H9 (cell line): Measurements from ENCODE around the gene ENOX1. TPM values are rescaled to one million over a fixed set of nuclear protein-coding genes. Genes with fewer than 3 reads are reported as not detected.

Experiments
- DNase-seq: peaks from one replicate; pipeline ENCODE4 v3.0.0-alpha.2; 2017
- H2AFZ ChIP-seq: one replicate; pipeline ENCODE4 v1.6.1; 2013; ENCODE audit warnings: mild to moderate bottlenecking, low read length, control low read depth, moderate library complexity
- H2AK5ac ChIP-seq: 2 replicates; pipeline ENCODE4 v1.6.1; 2013; ENCODE audit warnings: low read length, control low read depth, mixed read lengths; ENCODE audit not compliant: insufficient read length
- H2BK120ac ChIP-seq: one replicate; pipeline ENCODE4 v1.6.1; 2013; ENCODE audit warnings: low read depth, mild to moderate bottlenecking, low read length, control low read depth, inconsistent platforms; ENCODE audit not compliant: poor library complexity, severe bottlenecking
- H2BK12ac ChIP-seq: 2 replicates; pipeline ENCODE4 v1.6.1; 2013; ENCODE audit warnings: low read length, control low read depth, mixed read lengths, low read depth; ENCODE audit not compliant: insufficient read length
- H2BK15ac ChIP-seq: 2 replicates; pipeline ENCODE4 v1.6.1; 2013; ENCODE audit warnings: low read depth, low read length, control low read depth
- H2BK20ac ChIP-seq: one replicate; pipeline ENCODE4 v1.6.1; 2013; ENCODE audit warnings: low read depth, mild to moderate bottlenecking, low read length, control low read depth, inconsistent platforms; ENCODE audit not compliant: poor library complexity, severe bottlenecking
- H2BK5ac ChIP-seq: 2 replicates; pipeline ENCODE4 v1.6.1; 2013; ENCODE audit warnings: low read length, control low read depth, mixed read lengths; ENCODE audit not compliant: insufficient read length
- H3K14ac ChIP-seq: 2 replicates; pipeline ENCODE4 v1.6.1; 2013; ENCODE audit warnings: low read length, control low read depth; ENCODE audit not compliant: insufficient read depth
- H3K18ac ChIP-seq: 2 replicates; pipeline ENCODE4 v1.6.1; 2013; ENCODE audit warnings: low read depth, mild to moderate bottlenecking, mixed read lengths, low read length, control low read depth; ENCODE audit not compliant: insufficient read length
- H3K23ac ChIP-seq: 2 replicates; pipeline ENCODE4 v1.6.1; 2013; ENCODE audit warnings: low read length, control low read depth, mixed read lengths, low read depth; ENCODE audit not compliant: insufficient read length
- H3K23me2 ChIP-seq: 2 replicates; pipeline ENCODE4 v1.6.1; 2013; ENCODE audit warnings: low read depth, mild to moderate bottlenecking, mixed read lengths, low read length, control low read depth; ENCODE audit not compliant: insufficient read length, poor library complexity, severe bottlenecking
- H3K27ac ChIP-seq: 2 replicates; pipeline ENCODE4 v1.5.1; 2013; ENCODE audit warnings: low read length, control low read depth, mixed read lengths, low read depth; ENCODE audit not compliant: insufficient read length
- H3K27me3 ChIP-seq: 2 replicates; pipeline ENCODE4 v1.6.1; 2013; ENCODE audit warnings: low read length, control low read depth, inconsistent platforms; ENCODE audit not compliant: insufficient read depth
- H3K4ac ChIP-seq: 2 replicates; pipeline ENCODE4 v1.6.1; 2013; ENCODE audit warnings: low read depth, mild to moderate bottlenecking, control low read depth, inconsistent platforms, low read length, moderate library complexity
- H3K4me1 ChIP-seq: 2 replicates; pipeline ENCODE4 v1.6.1; 2013; ENCODE audit warnings: low read length, control low read depth, inconsistent platforms; ENCODE audit not compliant: insufficient read depth
- H3K4me2 ChIP-seq: 2 replicates; pipeline ENCODE4 v1.6.1; 2013; ENCODE audit warnings: low read length, control low read depth, mixed read lengths; ENCODE audit not compliant: insufficient read length, insufficient read depth
- H3K56ac ChIP-seq: 2 replicates; pipeline ENCODE4 v1.6.1; 2013; ENCODE audit warnings: low read depth, mild to moderate bottlenecking, mixed read lengths, low read length, control low read depth; ENCODE audit not compliant: insufficient read length
- H3K79me1 ChIP-seq: 2 replicates; pipeline ENCODE4 v1.6.1; 2013; ENCODE audit warnings: low read depth, mild to moderate bottlenecking, moderate library complexity, low read length, control low read depth, inconsistent platforms; ENCODE audit not compliant: insufficient read depth, poor library complexity, severe bottlenecking
- H3K79me2 ChIP-seq: 2 replicates; pipeline ENCODE4 v1.6.1; 2013; ENCODE audit warnings: low read length, control low read depth, inconsistent platforms; ENCODE audit not compliant: insufficient read depth
- H3K9ac ChIP-seq: 2 replicates; pipeline ENCODE4 v1.6.1; 2013; ENCODE audit warnings: low read length, control low read depth, mixed read lengths; ENCODE audit not compliant: insufficient read length; ENCODE audit errors: extremely low read depth
- H3K9me3 ChIP-seq: one replicate; pipeline ENCODE4 v1.6.1; 2013; ENCODE audit warnings: low read depth, low read length, inconsistent platforms; ENCODE audit not compliant: control insufficient read depth
- H3T11ph ChIP-seq: one replicate; pipeline ENCODE4 v1.6.1; 2013; ENCODE audit warnings: mild to moderate bottlenecking, low read length, control low read depth, inconsistent platforms
- H4K20me1 ChIP-seq: one replicate; pipeline ENCODE4 v1.6.1; 2013; ENCODE audit not compliant: control insufficient read depth, insufficient read length, insufficient read depth
- H4K5ac ChIP-seq: 2 replicates; pipeline ENCODE4 v1.6.1; 2013; ENCODE audit warnings: low read depth, mild to moderate bottlenecking, mixed read lengths, low read length, control low read depth; ENCODE audit not compliant: insufficient read length
- H4K8ac ChIP-seq: replicated peaks from 2 replicates; pipeline ENCODE4 v1.6.1; 2013; ENCODE audit warnings: low read length, control low read depth, mixed read lengths, low read depth; ENCODE audit not compliant: insufficient read length
- H4K91ac ChIP-seq: 2 replicates; pipeline ENCODE4 v1.6.1; 2013; ENCODE audit warnings: low read depth, mild to moderate bottlenecking, moderate library complexity, mixed read lengths, low read length, control low read depth; ENCODE audit not compliant: insufficient read length
- H3K27ac Mint-ChIP-seq, 3 experiments: 2 replicates in 2 of 3; 3 replicates in 1 of 3; pipeline ENCODE4 v1.8.0; 2020 to 2021; ENCODE audit warnings: mixed read lengths in 3 of 3, mild to moderate bottlenecking in 1 of 3, moderate library complexity in 1 of 3
- H3K27me3 Mint-ChIP-seq: 2 replicates; pipeline ENCODE4 v1.8.0; 2021; ENCODE audit warnings: low read depth, mild to moderate bottlenecking, moderate library complexity, mixed read lengths
- H3K36me3 Mint-ChIP-seq, 3 experiments: 2 replicates in 2 of 3; 3 replicates in 1 of 3; pipeline ENCODE4 v1.8.0; 2020 to 2021; ENCODE audit warnings: low read depth in 3 of 3, mixed read lengths in 3 of 3; ENCODE audit not compliant: insufficient read depth in 1 of 3
- H3K4me1 Mint-ChIP-seq, 2 experiments: 2 replicates each; pipeline ENCODE4 v1.8.0; 2020; ENCODE audit warnings: mixed read lengths in 2 of 2
- H3K4me3 Mint-ChIP-seq, 2 experiments: 2 replicates in 1 of 2; 3 replicates in 1 of 2; pipeline ENCODE4 v1.8.0; 2020 to 2021; ENCODE audit warnings: mild to moderate bottlenecking in 2 of 2, mixed read lengths in 2 of 2, moderate library complexity in 1 of 2
- H3K9me3 Mint-ChIP-seq, 2 experiments: 2 replicates in 1 of 2; 3 replicates in 1 of 2; pipeline ENCODE4 v1.8.0; 2020; ENCODE audit warnings: mild to moderate bottlenecking in 2 of 2, mixed read lengths in 2 of 2, moderate library complexity in 1 of 2
- WGBS: extraction: QIAGEN DNeasy Blood & Tissue Kit; methylation state at CpG from one replicate; pipeline ENCODE4 v1.1.7; 2013; ENCODE audit warnings: missing lambda C conversion rate, low lambda C conversion rate, mixed read lengths; ENCODE audit not compliant: insufficient read length; ENCODE audit errors: extremely low coverage; 5-methylcytosine and 5-hydroxymethylcytosine counted together
- total RNA-seq: library from RNA; stranded (reverse); gene quantifications from 2 replicates; pipeline ENCODE4 v1.2.1, GENCODE V29; 2021
- TF ChIP-seq, protein P1 (sequence below): fragments of 200-600 bp; sonication (generic); conservative IDR thresholded peaks from 3 replicates; pipeline ENCODE4 v1.8.0; 2021; ENCODE audit warnings: antibody characterized with exemption, mild to moderate bottlenecking

ENOX1 gene
- total RNA-seq, 1 experiment from 2014 or later = 0.24 TPM

DNA sequence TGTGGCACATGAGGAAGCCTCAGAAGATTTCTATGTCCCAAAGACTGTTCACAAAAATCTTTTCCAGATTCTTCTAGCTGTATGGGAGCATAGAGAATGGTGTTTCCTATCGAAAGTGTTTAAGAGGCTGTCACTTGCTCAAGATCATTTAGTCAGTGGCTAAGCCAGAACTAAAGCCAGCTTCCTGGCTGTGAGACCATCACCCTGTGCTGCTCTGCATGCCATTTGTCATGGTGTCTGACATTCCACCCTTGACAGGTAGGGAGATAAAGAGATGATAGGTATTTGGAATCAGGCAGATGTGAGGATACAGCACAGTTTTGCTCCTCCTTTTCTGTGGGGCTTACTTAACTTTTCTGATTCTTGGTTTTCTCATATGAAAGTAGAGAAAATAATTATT lies 586.0 kb downstream of the ENOX1 start:
- Histone ChIP-seq H2BK5ac (no peak overlapping the region), H2AK5ac (no peak overlapping the region), H3T11ph (no peak overlapping the region), H2BK12ac (no peak overlapping the region), H2BK20ac (no peak overlapping the region), H3K79me1 (no peaks in the 10 kb centered on the region), H3K79me2 (no peaks in the 10 kb centered on the region), H3K4ac (no peak overlapping the region), H3K56ac (no peak overlapping the region), H3K27ac (no peak overlapping the region), H3K4me1 (no peaks in the 10 kb centered on the region), H4K91ac (no peak overlapping the region), H3K23me2 (no peaks in the 10 kb centered on the region), H3K14ac (no peak overlapping the region; the same call in 1 of the 2 replicates), H3K18ac (no peak overlapping the region), H3K9me3 (peaks cover 4% of the 10 kb centered on the region), H3K4me2 (no peak overlapping the region), H3K23ac (no peak overlapping the region), H3K27me3 (no peaks in the 10 kb centered on the region), H4K5ac (no peak overlapping the region), H3K9ac (no peak overlapping the region), H2BK15ac (no peak overlapping the region), H4K8ac (no peak overlapping the region), H2BK120ac (no peak overlapping the region), H2AFZ (no peak overlapping the region), H4K20me1 (no peaks in the 10 kb centered on the region)
- H3K36me3 Mint-ChIP-seq = no peaks in the 10 kb centered on the region; a peak in 1 of 7 replicates
- no peak overlapping the region for H3K27ac Mint-ChIP-seq
- peaks cover 18% of the 10 kb centered on the region for H3K27me3 Mint-ChIP-seq
- TF ChIP-seq, protein P1, sequence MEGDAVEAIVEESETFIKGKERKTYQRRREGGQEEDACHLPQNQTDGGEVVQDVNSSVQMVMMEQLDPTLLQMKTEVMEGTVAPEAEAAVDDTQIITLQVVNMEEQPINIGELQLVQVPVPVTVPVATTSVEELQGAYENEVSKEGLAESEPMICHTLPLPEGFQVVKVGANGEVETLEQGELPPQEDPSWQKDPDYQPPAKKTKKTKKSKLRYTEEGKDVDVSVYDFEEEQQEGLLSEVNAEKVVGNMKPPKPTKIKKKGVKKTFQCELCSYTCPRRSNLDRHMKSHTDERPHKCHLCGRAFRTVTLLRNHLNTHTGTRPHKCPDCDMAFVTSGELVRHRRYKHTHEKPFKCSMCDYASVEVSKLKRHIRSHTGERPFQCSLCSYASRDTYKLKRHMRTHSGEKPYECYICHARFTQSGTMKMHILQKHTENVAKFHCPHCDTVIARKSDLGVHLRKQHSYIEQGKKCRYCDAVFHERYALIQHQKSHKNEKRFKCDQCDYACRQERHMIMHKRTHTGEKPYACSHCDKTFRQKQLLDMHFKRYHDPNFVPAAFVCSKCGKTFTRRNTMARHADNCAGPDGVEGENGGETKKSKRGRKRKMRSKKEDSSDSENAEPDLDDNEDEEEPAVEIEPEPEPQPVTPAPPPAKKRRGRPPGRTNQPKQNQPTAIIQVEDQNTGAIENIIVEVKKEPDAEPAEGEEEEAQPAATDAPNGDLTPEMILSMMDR = no peak
- no peak overlapping the region for H3K4me3 Mint-ChIP-seq
- no peak for DNase-seq
- H3K4me1 Mint-ChIP-seq = no peaks in the 10 kb centered on the region
- no CpG with 5 or more reads among the region's 1 CpG for WGBS
- peaks cover 10 to 13% of the 10 kb centered on the region in 2 experiments for H3K9me3 Mint-ChIP-seq
